ENCODE measurements around the gene FARSB. TPM values are rescaled to one million over a fixed set of nuclear protein-coding genes. Genes with fewer than 3 reads are reported as not detected.

The FARSB gene
- total and polyA plus RNA-seq, 2 donors (not counting 3 experiments of a cell fraction or from before 2014, with no cell fraction given), result 12.7 to 29.4 TPM

- no peak overlapping the region for H2AFZ ChIP-seq (ENCODE audit: low read depth, low read length)
- H4K20me1 ChIP-seq (replicated peaks; ENCODE audit: control insufficient read depth, extremely low read depth, insufficient read depth, low read length), result no peaks in the 10 kb centered on the region
- ChIA-PET POLR2A (no interaction called here), CTCF (no interaction called here)
- FAIRE-seq, result no peak
- BruUV-seq (replicated peaks), result no TSS peak
- TF ChIP-seq MAX (IDR thresholded peaks at IDR 0.05; ENCODE audit: insufficient read depth, insufficient read length) (no peak), FOS (IDR thresholded peaks at IDR 0.05; ENCODE audit: borderline replicate concordance, insufficient read depth, low read length) (no peak), EZH2 (IDR thresholded peaks at IDR 0.05; ENCODE audit: borderline replicate concordance, low read depth, low read length, severe bottlenecking) (no peak), MYC (IDR thresholded peaks at IDR 0.05; ENCODE audit: low read depth, low read length) (no peak), POLR2AphosphoS5 (IDR thresholded peaks at IDR 0.05; ENCODE audit: insufficient read depth, low read depth, low read length) (no peak), GATA2 (IDR thresholded peaks at IDR 0.05; ENCODE audit: insufficient read depth, insufficient read length, low read depth, low read length) (no peak), POLR2A (IDR thresholded peaks at IDR 0.05; ENCODE audit: low read depth, low read length) (no peak), CTCF (IDR thresholded peaks at IDR 0.05; ENCODE audit: extremely low read depth in 1 of 2, insufficient read depth in 1 of 2, low read depth in 1 of 2, low read length in 2 of 2) (no peak), JUN (IDR thresholded peaks at IDR 0.05; ENCODE audit: borderline replicate concordance, insufficient read depth, insufficient read length, low read depth) (no peak)
- dilution Hi-C loops (cut with MboI; ENCODE audit: extremely low pct_ligation_motif_present, low sequenced_read_pairs) (no loop called here), intact Hi-C loops (cut with micrococcal nuclease) (no loop called here)
- H3K27ac ChIP-seq (ENCODE audit: insufficient read depth, low read depth, low read length), result no peak overlapping the region
- H3K4me1 ChIP-seq (ENCODE audit: control insufficient read depth, extremely low read depth, insufficient read depth, low read length), result no peaks in the 10 kb centered on the region
- H3K9ac ChIP-seq (replicated peaks; ENCODE audit: extremely low read depth, insufficient read depth, low read length), result no peak overlapping the region
- H3K4me2 ChIP-seq (ENCODE audit: insufficient read depth, low read length), result no peak overlapping the region
- H3K36me3 ChIP-seq (ENCODE audit: control insufficient read depth in 2 of 2, extremely low read depth in 1 of 2, insufficient read depth in 2 of 2, low read length in 2 of 2), result peaks cover 7 to 21% of the 10 kb centered on the region in 2 experiments
- H3K4me3 ChIP-seq (replicated peaks in 1 of 3; ENCODE audit: insufficient read depth in 1 of 3, low read depth in 1 of 3, low read length in 3 of 3), result no peak overlapping the region
- no peak for DNase-seq (ENCODE audit: low read depth, low spot score)
- H3K27me3 ChIP-seq (ENCODE audit: control insufficient read depth in 2 of 2, insufficient read depth in 2 of 2, low read length in 2 of 2), result no peaks in the 10 kb centered on the region
- H3K9me3 ChIP-seq (replicated peaks; ENCODE audit: control insufficient read depth, insufficient read depth, low read length), result no peaks in the 10 kb centered on the region
- no peaks in the 10 kb centered on the region for H3K79me2 ChIP-seq (ENCODE audit: control insufficient read depth, insufficient read depth, low read length)
- no peaks in the 10 kb centered on the region for H3K9me1 ChIP-seq (replicated peaks; ENCODE audit: control insufficient read depth, extremely low read depth, insufficient read depth, low read length)
These were observed 33.0 kb downstream of the FARSB start for GRCh38 chr2:222622910-222623309.

Data from endothelial cell of umbilical vein (primary cell).